Transverse colon (tissue), 4 donors: ENCODE measurements around the gene HOXB5.

Experiments
- EP300 ChIP-seq: sonication (generic); formaldehyde crosslinking; IDR thresholded peaks from one replicate; pipeline ENCODE4 v1.6.1; 2017; ENCODE audit warnings: antibody characterized with exemption, low read depth
- POLR2AphosphoS5 ChIP-seq, 3 donors: sonication (generic); formaldehyde crosslinking; IDR thresholded peaks; one replicate each; pipeline ENCODE4 v1.6.1; 2016; ENCODE audit warnings: antibody characterized with exemption in 3 of 3
- TF ChIP-seq, protein P1 (sequence below), 5 experiments: fragments of 200-600 bp in 3 of 5; fragments of 450-650 bp in 2 of 5; sonication (generic) in 3 of 5; IDR thresholded peaks; 1 replicate in 2 of 5; 2 replicates in 3 of 5; pipeline ENCODE4 v1.5.1; 2016 to 2017; ENCODE audit warnings: antibody characterized with exemption in 5 of 5, inconsistent platforms in 3 of 5, mild to moderate bottlenecking in 2 of 5, moderate library complexity in 1 of 5

- TF ChIP-seq, protein P1, sequence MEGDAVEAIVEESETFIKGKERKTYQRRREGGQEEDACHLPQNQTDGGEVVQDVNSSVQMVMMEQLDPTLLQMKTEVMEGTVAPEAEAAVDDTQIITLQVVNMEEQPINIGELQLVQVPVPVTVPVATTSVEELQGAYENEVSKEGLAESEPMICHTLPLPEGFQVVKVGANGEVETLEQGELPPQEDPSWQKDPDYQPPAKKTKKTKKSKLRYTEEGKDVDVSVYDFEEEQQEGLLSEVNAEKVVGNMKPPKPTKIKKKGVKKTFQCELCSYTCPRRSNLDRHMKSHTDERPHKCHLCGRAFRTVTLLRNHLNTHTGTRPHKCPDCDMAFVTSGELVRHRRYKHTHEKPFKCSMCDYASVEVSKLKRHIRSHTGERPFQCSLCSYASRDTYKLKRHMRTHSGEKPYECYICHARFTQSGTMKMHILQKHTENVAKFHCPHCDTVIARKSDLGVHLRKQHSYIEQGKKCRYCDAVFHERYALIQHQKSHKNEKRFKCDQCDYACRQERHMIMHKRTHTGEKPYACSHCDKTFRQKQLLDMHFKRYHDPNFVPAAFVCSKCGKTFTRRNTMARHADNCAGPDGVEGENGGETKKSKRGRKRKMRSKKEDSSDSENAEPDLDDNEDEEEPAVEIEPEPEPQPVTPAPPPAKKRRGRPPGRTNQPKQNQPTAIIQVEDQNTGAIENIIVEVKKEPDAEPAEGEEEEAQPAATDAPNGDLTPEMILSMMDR (IDR thresholded peaks at IDR 0.05) = peak in 2 of 5 experiments; percentile 24 to 29
- TF ChIP-seq EP300 (no peak), POLR2AphosphoS5 (IDR thresholded peaks at IDR 0.05) (no peak)
Observed at GRCh38 chr17:48561884-48562810, 31.4 kb downstream of the HOXB5 start.
